HL-60 (cell line): ENCODE measurements around the gene TTLL7.

Experiments
- DNase-seq, 2 experiments: peaks; one replicate each; pipeline ENCODE4 v3.0.0-alpha.2; 2010 to 2020; ENCODE audit warnings: low read depth in 1 of 2, low spot score in 1 of 2
- H3K27ac ChIP-seq: fragments of 250-450 bp; sonication (Bioruptor Pico); replicated peaks from 2 replicates; pipeline ENCODE4 v1.5.1; 2020; ENCODE audit warnings: mild to moderate bottlenecking, moderate library complexity
- H3K27me3 ChIP-seq: fragments of 250-450 bp; sonication (Bioruptor Pico); 2 replicates; pipeline ENCODE4 v1.5.1; 2021; ENCODE audit warnings: mild to moderate bottlenecking, moderate library complexity; ENCODE audit not compliant: insufficient read depth, poor library complexity, severe bottlenecking
- H3K4me3 ChIP-seq: replicated peaks from 2 replicates; pipeline ENCODE4 v1.5.1; 2011; ENCODE audit warnings: mild to moderate bottlenecking, control low read depth, low read length; ENCODE audit not compliant: insufficient read depth
- GABPA ChIP-seq: IDR thresholded peaks from 2 replicates; pipeline ENCODE4 v1.6.1; 2012; ENCODE audit warnings: low read depth
- POLR2AphosphoS5 ChIP-seq: IDR thresholded peaks from 2 replicates; pipeline ENCODE4 v1.6.1; 2012; ENCODE audit warnings: low read depth
- SPI1 ChIP-seq: IDR thresholded peaks from 2 replicates; pipeline ENCODE4 v1.6.1; 2012; ENCODE audit warnings: low read depth, mild to moderate bottlenecking, borderline replicate concordance
- TF ChIP-seq, protein P1 (sequence below): IDR thresholded peaks from 2 replicates; pipeline ENCODE4 v1.6.1; 2012; ENCODE audit warnings: low read depth; ENCODE audit not compliant: insufficient replicate concordance
- TF ChIP-seq, protein P2 (sequence below): IDR thresholded peaks from one replicate; pipeline ENCODE4 v1.5.1; 2011; ENCODE audit warnings: low read length, control low read depth, inconsistent platforms; ENCODE audit not compliant: insufficient read depth

Gene TTLL7

DNA sequence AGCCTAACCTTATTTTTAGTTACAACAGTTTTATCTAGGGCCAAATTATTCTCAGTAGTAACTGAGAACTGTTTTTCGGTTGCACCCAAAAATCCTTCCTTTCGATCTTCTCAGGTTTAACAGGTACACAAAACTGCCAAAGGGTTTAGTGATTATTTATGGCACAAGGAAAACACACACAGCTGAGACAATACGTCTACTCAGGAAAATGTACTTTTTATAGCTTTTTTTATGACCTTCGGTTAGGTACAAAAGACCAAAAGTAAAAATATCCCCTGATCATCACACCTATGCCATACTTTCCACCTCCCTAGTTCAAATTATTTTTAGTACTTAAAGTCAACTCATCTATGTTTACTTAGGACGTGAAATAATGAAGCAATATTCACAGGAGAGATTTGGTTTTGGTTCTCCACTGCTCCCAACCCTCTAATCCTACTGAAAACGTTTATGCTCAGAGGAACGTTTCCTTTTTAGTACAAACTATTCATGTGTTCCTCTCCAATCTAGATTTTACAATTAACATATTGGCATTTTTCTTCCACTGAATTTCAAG is 48.7 kb downstream of the TTLL7 start:
- no peak overlapping the region for H3K4me3 ChIP-seq
- no peak for DNase-seq
- H3K27ac ChIP-seq, result no peak overlapping the region
- TF ChIP-seq, protein P1, sequence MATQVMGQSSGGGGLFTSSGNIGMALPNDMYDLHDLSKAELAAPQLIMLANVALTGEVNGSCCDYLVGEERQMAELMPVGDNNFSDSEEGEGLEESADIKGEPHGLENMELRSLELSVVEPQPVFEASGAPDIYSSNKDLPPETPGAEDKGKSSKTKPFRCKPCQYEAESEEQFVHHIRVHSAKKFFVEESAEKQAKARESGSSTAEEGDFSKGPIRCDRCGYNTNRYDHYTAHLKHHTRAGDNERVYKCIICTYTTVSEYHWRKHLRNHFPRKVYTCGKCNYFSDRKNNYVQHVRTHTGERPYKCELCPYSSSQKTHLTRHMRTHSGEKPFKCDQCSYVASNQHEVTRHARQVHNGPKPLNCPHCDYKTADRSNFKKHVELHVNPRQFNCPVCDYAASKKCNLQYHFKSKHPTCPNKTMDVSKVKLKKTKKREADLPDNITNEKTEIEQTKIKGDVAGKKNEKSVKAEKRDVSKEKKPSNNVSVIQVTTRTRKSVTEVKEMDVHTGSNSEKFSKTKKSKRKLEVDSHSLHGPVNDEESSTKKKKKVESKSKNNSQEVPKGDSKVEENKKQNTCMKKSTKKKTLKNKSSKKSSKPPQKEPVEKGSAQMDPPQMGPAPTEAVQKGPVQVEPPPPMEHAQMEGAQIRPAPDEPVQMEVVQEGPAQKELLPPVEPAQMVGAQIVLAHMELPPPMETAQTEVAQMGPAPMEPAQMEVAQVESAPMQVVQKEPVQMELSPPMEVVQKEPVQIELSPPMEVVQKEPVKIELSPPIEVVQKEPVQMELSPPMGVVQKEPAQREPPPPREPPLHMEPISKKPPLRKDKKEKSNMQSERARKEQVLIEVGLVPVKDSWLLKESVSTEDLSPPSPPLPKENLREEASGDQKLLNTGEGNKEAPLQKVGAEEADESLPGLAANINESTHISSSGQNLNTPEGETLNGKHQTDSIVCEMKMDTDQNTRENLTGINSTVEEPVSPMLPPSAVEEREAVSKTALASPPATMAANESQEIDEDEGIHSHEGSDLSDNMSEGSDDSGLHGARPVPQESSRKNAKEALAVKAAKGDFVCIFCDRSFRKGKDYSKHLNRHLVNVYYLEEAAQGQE, result no peak
- TF ChIP-seq POLR2AphosphoS5, result no peak
- no peak for TF ChIP-seq GABPA
- TF ChIP-seq, protein P2, sequence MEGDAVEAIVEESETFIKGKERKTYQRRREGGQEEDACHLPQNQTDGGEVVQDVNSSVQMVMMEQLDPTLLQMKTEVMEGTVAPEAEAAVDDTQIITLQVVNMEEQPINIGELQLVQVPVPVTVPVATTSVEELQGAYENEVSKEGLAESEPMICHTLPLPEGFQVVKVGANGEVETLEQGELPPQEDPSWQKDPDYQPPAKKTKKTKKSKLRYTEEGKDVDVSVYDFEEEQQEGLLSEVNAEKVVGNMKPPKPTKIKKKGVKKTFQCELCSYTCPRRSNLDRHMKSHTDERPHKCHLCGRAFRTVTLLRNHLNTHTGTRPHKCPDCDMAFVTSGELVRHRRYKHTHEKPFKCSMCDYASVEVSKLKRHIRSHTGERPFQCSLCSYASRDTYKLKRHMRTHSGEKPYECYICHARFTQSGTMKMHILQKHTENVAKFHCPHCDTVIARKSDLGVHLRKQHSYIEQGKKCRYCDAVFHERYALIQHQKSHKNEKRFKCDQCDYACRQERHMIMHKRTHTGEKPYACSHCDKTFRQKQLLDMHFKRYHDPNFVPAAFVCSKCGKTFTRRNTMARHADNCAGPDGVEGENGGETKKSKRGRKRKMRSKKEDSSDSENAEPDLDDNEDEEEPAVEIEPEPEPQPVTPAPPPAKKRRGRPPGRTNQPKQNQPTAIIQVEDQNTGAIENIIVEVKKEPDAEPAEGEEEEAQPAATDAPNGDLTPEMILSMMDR, result no peak
- no peak for TF ChIP-seq SPI1
- peaks cover 2% of the 10 kb centered on the region for H3K27me3 ChIP-seq

DNA sequence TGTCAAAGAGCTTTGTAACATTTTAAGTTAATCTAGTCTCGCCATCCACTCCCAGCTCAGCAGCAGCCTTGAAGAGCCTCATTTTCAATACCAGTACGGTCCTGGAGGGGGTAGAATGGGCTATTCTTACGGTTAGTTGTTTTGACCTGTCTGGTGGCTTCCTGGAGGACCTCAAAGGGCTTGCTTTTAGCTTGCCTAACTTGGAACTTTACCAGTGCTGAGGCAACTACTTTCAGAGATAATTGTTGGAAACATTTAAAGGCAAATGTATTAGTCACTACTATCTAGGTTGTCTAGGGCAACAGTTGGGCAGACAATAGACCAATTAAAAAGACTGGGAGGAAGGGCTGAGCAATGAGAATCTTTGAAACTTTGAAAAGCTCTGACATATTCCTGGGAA is 56.0 kb downstream of the TTLL7 start:
- no peak overlapping the region for H3K4me3 ChIP-seq
- no peak for DNase-seq
- TF ChIP-seq, protein P1, result no peak
- TF ChIP-seq POLR2AphosphoS5 (no peak), GABPA (no peak), SPI1 (no peak)
- TF ChIP-seq, protein P2, result no peak
- no peaks in the 10 kb centered on the region for H3K27me3 ChIP-seq
- H3K27ac ChIP-seq, result no peak overlapping the region

DNA sequence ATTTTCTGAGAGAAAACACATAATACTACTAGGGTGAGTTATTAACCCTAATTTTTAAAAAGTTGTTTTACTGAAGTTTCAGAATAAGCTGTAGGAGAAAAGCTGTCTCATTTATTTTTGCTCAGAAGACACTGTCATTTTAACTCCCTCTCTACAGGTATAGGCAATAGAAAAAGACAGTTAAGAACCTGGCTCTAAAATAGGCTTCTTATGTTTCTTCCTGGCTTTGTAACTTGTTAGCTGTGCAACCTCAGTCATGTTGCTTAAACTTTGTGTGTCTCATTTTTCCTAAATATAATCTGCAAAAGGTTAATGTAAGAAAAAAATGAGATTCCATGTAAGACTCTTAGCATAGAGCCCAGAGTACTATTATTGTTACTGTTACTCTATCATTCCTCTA is 64.4 kb downstream of the TTLL7 start:
- no peaks in the 10 kb centered on the region for H3K27me3 ChIP-seq
- H3K27ac ChIP-seq, result no peak overlapping the region
- no peak overlapping the region for H3K4me3 ChIP-seq
- no peak for TF ChIP-seq GABPA
- TF ChIP-seq SPI1, result no peak
- TF ChIP-seq, protein P2, result no peak
- TF ChIP-seq, protein P1, result no peak
- no peak for TF ChIP-seq POLR2AphosphoS5
- no peak for DNase-seq
